CD14-positive monocyte (primary cell): ENCODE results near the gene CROCC2. TPM values are rescaled to one million over a fixed set of nuclear protein-coding genes. Genes with fewer than 3 reads are reported as not detected.

ENCODE experiments used
- DNase-seq, 3 donors: peaks; one replicate each; pipeline ENCODE4 v3.0.0-alpha.2; 2011 to 2022
- H2AFZ ChIP-seq: 2 replicates; pipeline ENCODE4 v1.6.0; 2012; ENCODE audit warnings: mild to moderate bottlenecking, low read depth, low read length, inconsistent platforms; ENCODE audit not compliant: insufficient read depth, poor library complexity, severe bottlenecking
- H3K27ac ChIP-seq, 2 donors: 1 replicate in 1 of 2; 2 replicates in 1 of 2; pipeline ENCODE4 v1.5.1; 2012 to 2013; ENCODE audit warnings: low read length in 2 of 2, control low read depth in 1 of 2, inconsistent platforms in 1 of 2, low read depth in 1 of 2, mild to moderate bottlenecking in 1 of 2
- H3K27me3 ChIP-seq, 2 donors: one replicate each; pipeline versions ENCODE4 v1.6.0 to v1.6.1; 2011 to 2013; ENCODE audit warnings: low read length in 2 of 2; ENCODE audit not compliant: control insufficient read depth in 2 of 2, insufficient read depth in 2 of 2
- H3K36me3 ChIP-seq, 2 donors: replicated peaks in 1 of 2; 1 replicate in 1 of 2; 2 replicates in 1 of 2; pipeline versions ENCODE4 v1.5.1 to v1.6.1; 2012 to 2013; ENCODE audit warnings: low read length in 2 of 2, control low read depth in 1 of 2, inconsistent platforms in 1 of 2, mild to moderate bottlenecking in 1 of 2; ENCODE audit not compliant: insufficient read depth in 2 of 2, control insufficient read depth in 1 of 2
- H3K4me1 ChIP-seq, 2 donors: 1 replicate in 1 of 2; 2 replicates in 1 of 2; pipeline versions ENCODE4 v1.5.1 to v1.6.1; 2012 to 2013; ENCODE audit warnings: low read length in 2 of 2, control low read depth in 1 of 2, inconsistent platforms in 1 of 2, mild to moderate bottlenecking in 1 of 2, moderate library complexity in 1 of 2; ENCODE audit not compliant: insufficient read depth in 2 of 2, control insufficient read depth in 1 of 2
- H3K4me2 ChIP-seq: replicated peaks from 2 replicates; pipeline ENCODE3; 2012; ENCODE audit warnings: low read length, moderate library complexity, mild to moderate bottlenecking; ENCODE audit not compliant: poor library complexity, severe bottlenecking; ENCODE audit errors: extremely low read depth
- H3K4me3 ChIP-seq, 3 experiments: fragments of 200-600 bp in 1 of 3; sonication (generic) in 1 of 3; replicated peaks in 1 of 3; 1 replicate in 2 of 3; 2 replicates in 1 of 3; pipeline ENCODE4 v1.5.1; 2011 to 2013; ENCODE audit warnings: low read length in 3 of 3, mild to moderate bottlenecking in 3 of 3, control low read depth in 2 of 3, low read depth in 2 of 3, inconsistent platforms in 1 of 3, moderate library complexity in 1 of 3
- H3K79me2 ChIP-seq: 2 replicates; pipeline ENCODE4 v1.6.0; 2012; ENCODE audit warnings: mild to moderate bottlenecking, control low read depth, inconsistent platforms, low read length, moderate library complexity; ENCODE audit not compliant: insufficient read depth
- H3K9ac ChIP-seq: 2 replicates; pipeline ENCODE4 v1.6.0; 2017; ENCODE audit warnings: low read length, mild to moderate bottlenecking; ENCODE audit not compliant: insufficient read depth, poor library complexity, severe bottlenecking
- H3K9me3 ChIP-seq, 2 donors: replicated peaks in 1 of 2; 1 replicate in 1 of 2; 2 replicates in 1 of 2; pipeline versions ENCODE4 v1.5.1 to v1.6.1; 2012 to 2013; ENCODE audit warnings: low read length in 2 of 2, control low read depth in 1 of 2; ENCODE audit not compliant: control insufficient read depth in 1 of 2, insufficient read depth in 1 of 2
- H4K20me1 ChIP-seq: 2 replicates; pipeline ENCODE4 v1.6.0; 2012; ENCODE audit warnings: mild to moderate bottlenecking, low read length, control low read depth, moderate library complexity; ENCODE audit not compliant: insufficient read depth
- H3K27ac Mint-ChIP-seq, 7 donors: one replicate each; pipeline ENCODE4 v1.8.0; 2020; ENCODE audit warnings: mild to moderate bottlenecking in 7 of 7, mixed read lengths in 7 of 7, moderate library complexity in 6 of 7, inconsistent platforms in 2 of 7
- H3K27me3 Mint-ChIP-seq, 3 donors: one replicate each; pipeline ENCODE4 v1.8.0; 2021 to 2022; ENCODE audit warnings: low read depth in 3 of 3, mild to moderate bottlenecking in 3 of 3, mixed read lengths in 3 of 3, moderate library complexity in 3 of 3, inconsistent platforms in 1 of 3
- H3K36me3 Mint-ChIP-seq, 2 donors: one replicate each; pipeline ENCODE4 v1.8.0; 2020; ENCODE audit warnings: mixed read lengths in 2 of 2, inconsistent platforms in 1 of 2, mild to moderate bottlenecking in 1 of 2
- H3K4me1 Mint-ChIP-seq: one replicate; pipeline ENCODE4 v1.8.0; 2020; ENCODE audit warnings: mild to moderate bottlenecking, mixed read lengths
- H3K4me3 Mint-ChIP-seq, 2 donors: one replicate each; pipeline ENCODE4 v1.8.0; 2020; ENCODE audit warnings: mild to moderate bottlenecking in 2 of 2, mixed read lengths in 2 of 2, moderate library complexity in 1 of 2
- H3K9me3 Mint-ChIP-seq, 7 donors: one replicate each; pipeline ENCODE4 v1.8.0; 2020 to 2022; ENCODE audit warnings: mixed read lengths in 7 of 7, mild to moderate bottlenecking in 6 of 7, moderate library complexity in 6 of 7, inconsistent platforms in 2 of 7
- WGBS: methylation state at CpG from one replicate; pipeline ENCODE4 v1.1.5; 2013; ENCODE audit warnings: missing lambda C conversion rate; ENCODE audit not compliant: insufficient coverage; 5-methylcytosine and 5-hydroxymethylcytosine counted together
- intact Hi-C, 2 donors: fragments of 100-400 bp; cut with micrococcal nuclease; formaldehyde crosslinking; loops; one replicate each; pipeline versions ENCODE4 v1.15.0 to v1.15.1; 2023
- polyA plus RNA-seq, 3 donors: library from polyadenylated mRNA; depleted of rRNA in 1 of 3; unstranded in 2 of 3; stranded (reverse) in 1 of 3; fragments of 300-500 nt in 2 of 3; fragments of >200 nt in 1 of 3; fragmentation: Illumina TruSeq in 2 of 3; gene quantifications; 1 replicate in 2 of 3; 2 replicates in 1 of 3; pipeline ENCODE4 v1.2.3, GENCODE V29; 2012 to 2021
- TF ChIP-seq, protein P1 (sequence below): fragments of 200-600 bp; IDR thresholded peaks from one replicate; pipeline ENCODE4 v1.8.0; 2022; ENCODE audit warnings: antibody characterized with exemption, mild to moderate bottlenecking

CROCC2 gene
- polyA plus RNA-seq, 3 donors = 0.15 TPM; not detected in 2

DNA sequence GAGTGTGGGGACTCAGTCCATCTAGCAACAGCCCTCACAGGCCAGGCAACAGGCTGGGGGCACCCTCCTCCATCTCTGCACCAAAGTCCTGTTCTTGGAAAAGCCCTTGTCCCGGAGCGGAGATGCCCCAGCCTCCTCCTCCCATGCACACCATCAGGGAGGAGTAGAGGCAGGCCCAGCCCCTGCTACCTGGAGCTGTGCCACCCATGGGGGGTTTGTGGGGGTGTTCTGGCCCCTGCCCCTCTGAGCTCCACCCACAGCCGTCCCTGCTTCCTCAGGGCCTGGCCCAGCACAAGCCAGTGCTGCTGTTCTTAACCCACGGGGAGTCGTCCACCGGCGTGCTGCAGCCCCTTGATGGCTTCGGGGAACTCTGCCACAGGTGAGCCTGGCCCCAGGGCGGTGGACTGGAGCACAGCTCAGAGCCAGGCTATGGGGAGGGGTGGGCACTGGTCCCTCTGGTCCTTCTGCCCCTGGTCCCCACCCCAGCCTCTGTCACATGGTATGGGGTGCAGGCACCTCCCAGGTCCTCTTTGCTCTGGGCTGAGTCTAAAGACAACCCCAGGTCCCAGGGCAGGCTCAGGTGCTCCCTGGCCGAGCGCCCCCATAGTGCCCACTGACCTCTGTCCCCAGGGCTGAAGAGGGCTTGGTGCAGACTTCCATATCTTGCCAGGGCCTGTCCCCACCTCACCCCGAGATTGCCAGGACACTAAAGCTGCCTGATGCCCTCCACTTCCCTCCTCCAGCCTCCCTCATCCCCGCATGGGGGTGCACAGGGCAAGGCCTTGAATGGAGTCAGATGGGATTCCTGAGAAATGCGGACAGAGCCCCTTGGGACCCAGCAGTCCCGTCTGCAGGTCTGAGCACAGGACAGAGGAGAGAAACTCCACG, 34.8 kb upstream of the CROCC2 start:
- Mint-ChIP-seq H3K4me1 (no peaks in the 10 kb centered on the region), H3K4me3 (no peak overlapping the region), H3K27me3 (peaks cover 5 to 6% (median 5%) of the 10 kb centered on the region in 3 donors), H3K9me3 (peaks cover 0 to 4% (median 0%) of the 10 kb centered on the region in 7 donors), H3K27ac (no peak overlapping the region), H3K36me3 (no peaks in the 10 kb centered on the region)
- Histone ChIP-seq H3K9ac (no peak overlapping the region), H2AFZ (no peak overlapping the region), H3K36me3 (no peaks in the 10 kb centered on the region), H3K4me1 (no peaks in the 10 kb centered on the region), H3K79me2 (no peaks in the 10 kb centered on the region), H3K4me3 (no peak overlapping the region), H3K27ac (no peak overlapping the region), H3K4me2 (no peak overlapping the region), H3K27me3 (no peaks in the 10 kb centered on the region), H4K20me1 (no peaks in the 10 kb centered on the region), H3K9me3 (no peaks in the 10 kb centered on the region)
- WGBS = 89% methylated on average over 11 of the region's 16 CpGs
- TF ChIP-seq, protein P1, sequence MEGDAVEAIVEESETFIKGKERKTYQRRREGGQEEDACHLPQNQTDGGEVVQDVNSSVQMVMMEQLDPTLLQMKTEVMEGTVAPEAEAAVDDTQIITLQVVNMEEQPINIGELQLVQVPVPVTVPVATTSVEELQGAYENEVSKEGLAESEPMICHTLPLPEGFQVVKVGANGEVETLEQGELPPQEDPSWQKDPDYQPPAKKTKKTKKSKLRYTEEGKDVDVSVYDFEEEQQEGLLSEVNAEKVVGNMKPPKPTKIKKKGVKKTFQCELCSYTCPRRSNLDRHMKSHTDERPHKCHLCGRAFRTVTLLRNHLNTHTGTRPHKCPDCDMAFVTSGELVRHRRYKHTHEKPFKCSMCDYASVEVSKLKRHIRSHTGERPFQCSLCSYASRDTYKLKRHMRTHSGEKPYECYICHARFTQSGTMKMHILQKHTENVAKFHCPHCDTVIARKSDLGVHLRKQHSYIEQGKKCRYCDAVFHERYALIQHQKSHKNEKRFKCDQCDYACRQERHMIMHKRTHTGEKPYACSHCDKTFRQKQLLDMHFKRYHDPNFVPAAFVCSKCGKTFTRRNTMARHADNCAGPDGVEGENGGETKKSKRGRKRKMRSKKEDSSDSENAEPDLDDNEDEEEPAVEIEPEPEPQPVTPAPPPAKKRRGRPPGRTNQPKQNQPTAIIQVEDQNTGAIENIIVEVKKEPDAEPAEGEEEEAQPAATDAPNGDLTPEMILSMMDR = no peak
- intact Hi-C loops = no loop called here
- no peak for DNase-seq

DNA sequence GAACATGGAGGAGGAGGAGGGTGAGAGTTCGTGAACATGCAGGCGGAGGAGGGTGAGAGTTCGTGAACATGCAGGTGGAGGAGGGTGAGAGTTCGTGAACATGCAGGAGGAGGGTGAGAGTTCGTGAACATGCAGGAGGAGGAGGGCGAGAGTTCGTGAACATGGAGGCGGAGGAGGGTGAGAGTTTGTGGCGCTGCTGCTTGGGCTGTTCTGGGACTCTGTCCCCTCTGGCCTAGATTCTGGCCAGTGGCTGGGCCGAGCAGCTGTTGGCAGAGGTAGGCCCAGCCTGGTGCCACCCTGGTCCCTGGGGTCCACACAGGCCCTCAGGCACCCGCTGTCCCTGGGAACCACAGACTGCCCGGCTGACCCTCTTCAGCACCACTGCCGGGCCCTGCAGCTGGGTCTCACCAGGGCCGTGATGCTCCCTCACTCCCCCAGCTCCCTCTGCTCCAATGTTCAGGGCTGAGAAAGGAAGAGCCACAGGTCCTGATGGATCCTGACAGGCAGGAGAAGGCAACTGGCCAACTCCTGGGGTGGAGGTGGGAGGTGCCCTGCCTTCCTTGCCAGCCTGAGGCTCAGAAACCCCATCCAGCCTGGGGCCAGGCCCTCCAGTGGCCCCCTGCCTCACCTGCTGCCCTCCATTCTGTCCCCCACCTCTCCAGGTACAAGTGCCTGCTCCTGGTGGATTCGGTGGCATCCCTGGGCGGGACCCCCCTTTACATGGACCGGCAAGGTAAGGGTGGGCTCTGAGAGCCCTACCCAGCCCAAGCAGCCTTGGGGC, 33.6 kb upstream of the CROCC2 start:
- no peaks in the 10 kb centered on the region for H3K79me2 ChIP-seq
- DNase-seq = no peak
- WGBS = 95% methylated on average over 14 of the region's 17 CpGs

More for the DNA sequence above, 33.6 kb upstream of the CROCC2 start:
- H3K9ac ChIP-seq = no peak overlapping the region
- Mint-ChIP-seq H3K27me3 (peaks cover 5 to 6% (median 5%) of the 10 kb centered on the region in 3 donors), H3K27ac (peak overlapping the region in 1 of 7 donors; percentile 52), H3K9me3 (peaks cover 0 to 4% (median 0%) of the 10 kb centered on the region in 7 donors), H3K36me3 (no peaks in the 10 kb centered on the region), H3K4me3 (no peak overlapping the region), H3K4me1 (no peaks in the 10 kb centered on the region)
- intact Hi-C loops = no loop called here
- TF ChIP-seq, protein P1 = no peak
- H3K4me3 ChIP-seq = no peak overlapping the region
- H3K9me3 ChIP-seq = no peaks in the 10 kb centered on the region
- H2AFZ ChIP-seq = no peak overlapping the region
- no peak overlapping the region for H3K27ac ChIP-seq
- H3K4me1 ChIP-seq = no peaks in the 10 kb centered on the region
- no peaks in the 10 kb centered on the region for H3K36me3 ChIP-seq
- no peak overlapping the region for H3K4me2 ChIP-seq
- no peaks in the 10 kb centered on the region for H4K20me1 ChIP-seq
- no peaks in the 10 kb centered on the region for H3K27me3 ChIP-seq
